Umbilical cord (tissue), 2 donors: ENCODE measurements around the gene CAPS2. TPM values are rescaled to one million over a fixed set of nuclear protein-coding genes. Genes with fewer than 3 reads are reported as not detected.
"Not testable (repeated sequence)": the region's sequence is repeated elsewhere in the genome, so short reads cannot be mapped to it uniquely, and the experiment has no call there.

Source experiments
- DNase-seq: peaks from one replicate; pipeline ENCODE4 v3.0.0-alpha.2; 2015; ENCODE audit warnings: low spot score
- total RNA-seq: library from RNA; depleted of rRNA; stranded (reverse); fragments of >200 nt; gene quantifications from one replicate; pipeline ENCODE4 v1.2.3, GENCODE V29; 2014; ENCODE audit warnings: low replicate concordance; ENCODE audit not compliant: insufficient read depth

CAPS2 gene
- total RNA-seq, result 18.1 TPM

- peak; percentile 90 for DNase-seq
Observed at GRCh38 chr12:75329918-75330826, at the start of gene CAPS2. TSS of gene CAPS2 (minus strand) at chr12:75330324. CDS start at chr12:75326498, 3,826 bp downstream.

- DNase-seq, result no peak
Observed at GRCh38 chr12:75378354-75378753, 48.2 kb upstream of the CAPS2 start.

- DNase-seq, result no peak
Observed at GRCh38 chr12:75374971-75375370, 44.8 kb upstream of the CAPS2 start.

GRCh38 chr12:75366629-75367028 lies 36.5 kb upstream of the CAPS2 start:
- DNase-seq, result no peak

- DNase-seq, result no peak
Observed at GRCh38 chr12:75364919-75365318, 34.8 kb upstream of the CAPS2 start.

- DNase-seq, result no peak
Observed at GRCh38 chr12:75361408-75361807, 31.3 kb upstream of the CAPS2 start.

- no peak for DNase-seq
Observed at GRCh38 chr12:75360920-75361319, 30.8 kb upstream of the CAPS2 start.

- DNase-seq, result no peak
Observed at GRCh38 chr12:75354011-75354410, 23.9 kb upstream of the CAPS2 start.

GRCh38 chr12:75350413-75350812 lies 20.3 kb upstream of the CAPS2 start:
- no peak for DNase-seq

GRCh38 chr12:75349946-75350345 lies 19.8 kb upstream of the CAPS2 start:
- DNase-seq, result no peak

GRCh38 chr12:75346215-75346614 lies 16.1 kb upstream of the CAPS2 start:
- DNase-seq, result not testable (repeated sequence)

- DNase-seq, result no peak
Observed at GRCh38 chr12:75345531-75345930, 15.4 kb upstream of the CAPS2 start.

- no peak for DNase-seq
Observed at GRCh38 chr12:75341873-75342272, 11.7 kb upstream of the CAPS2 start.

- no peak for DNase-seq
Observed at GRCh38 chr12:75337905-75338304, 7.8 kb upstream of the CAPS2 start.

GRCh38 chr12:75334384-75335030 lies 4.4 kb upstream of the CAPS2 start, which contains the start of gene GLIPR1L1:
TSS of gene GLIPR1L1 (plus strand) at chr12:75334670. CDS start at chr12:75334729, 59 bp downstream.
- DNase-seq, result peak; percentile 92

GRCh38 chr12:75327642-75328041 lies 2.5 kb downstream of the CAPS2 start:
- no peak for DNase-seq

GRCh38 chr12:75323663-75324062 lies 6.5 kb downstream of the CAPS2 start:
- no peak for DNase-seq

GRCh38 chr12:75322464-75322863 lies 7.7 kb downstream of the CAPS2 start:
- peak; percentile 12 for DNase-seq

GRCh38 chr12:75317784-75318183 lies 12.3 kb downstream of the CAPS2 start:
- DNase-seq, result no peak

GRCh38 chr12:75315518-75315917 lies 14.6 kb downstream of the CAPS2 start:
- DNase-seq, result no peak

- DNase-seq, result no peak
Observed at GRCh38 chr12:75311369-75311768, 18.8 kb downstream of the CAPS2 start.

- no peak for DNase-seq
Observed at GRCh38 chr12:75308279-75308678, 21.8 kb downstream of the CAPS2 start.
